Cardiac atrium fibroblast (primary cell): Measurements from ENCODE around the gene ANKHD1. TPM values are rescaled to one million over a fixed set of nuclear protein-coding genes. Genes with fewer than 3 reads are reported as not detected.

Source experiments
- total RNA-seq: library from RNA; depleted of rRNA; stranded (reverse); fragments of >200 nt; gene quantifications from 2 replicates; pipeline ENCODE4 v1.2.3, GENCODE V29; 2015

The ANKHD1 gene, protein sequence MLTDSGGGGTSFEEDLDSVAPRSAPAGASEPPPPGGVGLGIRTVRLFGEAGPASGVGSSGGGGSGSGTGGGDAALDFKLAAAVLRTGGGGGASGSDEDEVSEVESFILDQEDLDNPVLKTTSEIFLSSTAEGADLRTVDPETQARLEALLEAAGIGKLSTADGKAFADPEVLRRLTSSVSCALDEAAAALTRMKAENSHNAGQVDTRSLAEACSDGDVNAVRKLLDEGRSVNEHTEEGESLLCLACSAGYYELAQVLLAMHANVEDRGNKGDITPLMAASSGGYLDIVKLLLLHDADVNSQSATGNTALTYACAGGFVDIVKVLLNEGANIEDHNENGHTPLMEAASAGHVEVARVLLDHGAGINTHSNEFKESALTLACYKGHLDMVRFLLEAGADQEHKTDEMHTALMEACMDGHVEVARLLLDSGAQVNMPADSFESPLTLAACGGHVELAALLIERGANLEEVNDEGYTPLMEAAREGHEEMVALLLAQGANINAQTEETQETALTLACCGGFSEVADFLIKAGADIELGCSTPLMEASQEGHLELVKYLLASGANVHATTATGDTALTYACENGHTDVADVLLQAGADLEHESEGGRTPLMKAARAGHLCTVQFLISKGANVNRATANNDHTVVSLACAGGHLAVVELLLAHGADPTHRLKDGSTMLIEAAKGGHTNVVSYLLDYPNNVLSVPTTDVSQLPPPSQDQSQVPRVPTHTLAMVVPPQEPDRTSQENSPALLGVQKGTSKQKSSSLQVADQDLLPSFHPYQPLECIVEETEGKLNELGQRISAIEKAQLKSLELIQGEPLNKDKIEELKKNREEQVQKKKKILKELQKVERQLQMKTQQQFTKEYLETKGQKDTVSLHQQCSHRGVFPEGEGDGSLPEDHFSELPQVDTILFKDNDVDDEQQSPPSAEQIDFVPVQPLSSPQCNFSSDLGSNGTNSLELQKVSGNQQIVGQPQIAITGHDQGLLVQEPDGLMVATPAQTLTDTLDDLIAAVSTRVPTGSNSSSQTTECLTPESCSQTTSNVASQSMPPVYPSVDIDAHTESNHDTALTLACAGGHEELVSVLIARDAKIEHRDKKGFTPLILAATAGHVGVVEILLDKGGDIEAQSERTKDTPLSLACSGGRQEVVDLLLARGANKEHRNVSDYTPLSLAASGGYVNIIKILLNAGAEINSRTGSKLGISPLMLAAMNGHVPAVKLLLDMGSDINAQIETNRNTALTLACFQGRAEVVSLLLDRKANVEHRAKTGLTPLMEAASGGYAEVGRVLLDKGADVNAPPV (N-terminal part only)
- total RNA-seq = 32.7 and 34.0 TPM in 2 replicates

DNA sequence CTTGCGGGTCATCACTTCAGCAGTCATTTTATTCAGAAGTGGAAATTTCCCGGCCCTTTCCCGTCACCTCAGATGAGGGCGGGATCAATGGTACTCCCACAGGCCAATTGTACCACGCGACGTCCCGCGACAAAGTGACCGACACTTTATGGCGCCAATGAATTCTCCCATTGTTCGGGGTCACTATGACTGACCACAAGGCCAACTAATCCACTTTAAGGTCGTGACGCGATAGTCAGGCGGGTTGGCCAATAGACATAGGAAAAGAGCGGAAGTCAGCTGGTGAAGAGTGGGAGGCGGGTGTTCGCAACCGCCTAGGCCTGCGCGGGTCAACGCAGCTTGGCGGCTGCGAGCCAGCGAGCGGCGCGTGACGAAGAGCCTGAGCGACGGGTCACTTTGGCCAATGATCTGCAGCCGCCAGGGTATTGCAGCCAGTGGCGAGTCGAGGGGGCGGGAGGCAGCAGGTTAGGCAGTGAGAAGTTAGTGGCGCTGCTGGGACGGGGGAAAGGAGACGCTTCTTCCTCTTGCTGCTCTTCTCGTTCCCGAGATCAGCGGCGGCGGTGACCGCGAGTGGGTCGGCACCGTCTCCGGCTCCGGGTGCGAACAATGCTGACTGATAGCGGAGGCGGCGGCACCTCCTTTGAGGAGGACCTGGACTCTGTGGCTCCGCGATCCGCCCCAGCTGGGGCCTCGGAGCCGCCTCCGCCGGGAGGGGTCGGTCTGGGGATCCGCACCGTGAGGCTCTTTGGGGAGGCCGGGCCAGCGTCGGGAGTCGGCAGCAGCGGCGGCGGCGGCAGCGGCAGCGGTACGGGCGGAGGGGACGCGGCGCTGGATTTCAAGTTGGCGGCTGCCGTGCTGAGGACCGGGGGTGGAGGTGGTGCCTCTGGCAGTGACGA lies at the start of gene ANKHD1:
TSS of gene ANKHD1 (plus strand) at position 472 of the 896 bp plus-strand sequence. CDS start at position 607, 135 bp downstream.

DNA sequence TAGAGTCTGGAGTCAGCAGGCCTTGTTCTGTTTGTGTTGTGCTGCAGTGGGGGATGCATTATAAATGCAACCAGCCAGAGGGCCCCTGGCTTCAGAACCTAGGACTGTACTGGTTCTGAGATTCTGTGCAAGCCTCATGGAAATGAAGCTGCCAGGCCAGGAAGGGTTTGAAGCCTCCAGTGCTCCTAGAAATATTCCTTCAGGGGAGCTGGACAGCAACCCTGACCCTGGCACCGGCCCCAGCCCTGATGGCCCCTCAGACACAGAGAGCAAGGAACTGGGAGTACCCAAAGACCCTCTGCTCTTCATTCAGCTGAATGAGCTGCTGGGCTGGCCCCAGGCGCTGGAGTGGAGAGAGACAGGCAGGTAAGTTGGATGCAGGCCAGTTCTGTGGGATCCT lies 41.5 kb upstream of the ANKHD1 start, which contains the start of gene SLC4A9:
TSS of gene SLC4A9 (plus strand) at position 94 of the 400 bp plus-strand sequence. CDS start at position 137, 43 bp downstream.

DNA sequence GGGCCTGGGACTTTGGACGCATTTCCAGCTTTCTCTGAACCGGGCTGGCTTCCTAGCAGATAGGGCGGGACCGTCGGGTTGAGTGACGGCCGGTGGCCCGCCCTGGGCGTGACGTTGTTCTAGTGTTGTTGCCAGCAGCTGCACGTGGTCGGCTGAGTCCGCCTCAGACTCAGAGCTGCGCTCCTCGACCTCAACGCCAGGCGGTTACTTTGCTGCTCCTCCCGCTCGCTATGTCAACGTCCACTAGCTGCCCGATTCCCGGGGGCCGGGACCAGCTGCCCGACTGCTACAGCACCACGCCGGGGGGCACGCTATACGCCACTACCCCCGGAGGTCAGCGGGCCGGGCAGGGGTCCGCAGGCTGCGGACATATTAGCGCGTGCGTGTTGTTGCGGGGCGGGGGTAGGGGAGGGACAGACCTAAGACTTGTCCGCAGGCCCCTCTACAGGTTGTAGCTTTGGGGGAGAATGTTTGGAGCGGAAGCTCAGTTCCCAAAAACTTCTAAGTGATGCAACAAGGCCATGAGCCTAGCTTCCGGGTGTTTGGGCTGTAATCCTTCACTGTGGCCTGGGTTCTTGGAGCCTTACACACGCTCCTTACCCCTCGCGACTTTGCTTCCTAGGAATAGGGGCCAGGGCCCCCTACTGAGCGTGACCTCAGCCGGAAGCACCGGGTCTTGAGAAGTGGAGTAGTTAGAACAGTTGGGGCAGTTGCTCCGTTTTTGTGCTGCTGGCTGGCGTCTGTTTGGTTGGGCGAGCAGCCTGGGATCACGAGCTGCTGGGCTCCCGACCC lies 146.1 kb downstream of the ANKHD1 start, which contains the start of gene EIF4EBP3:
TSS of gene EIF4EBP3 (plus strand) at position 155 of the 792 bp plus-strand sequence. CDS start at position 231, 76 bp downstream.

DNA sequence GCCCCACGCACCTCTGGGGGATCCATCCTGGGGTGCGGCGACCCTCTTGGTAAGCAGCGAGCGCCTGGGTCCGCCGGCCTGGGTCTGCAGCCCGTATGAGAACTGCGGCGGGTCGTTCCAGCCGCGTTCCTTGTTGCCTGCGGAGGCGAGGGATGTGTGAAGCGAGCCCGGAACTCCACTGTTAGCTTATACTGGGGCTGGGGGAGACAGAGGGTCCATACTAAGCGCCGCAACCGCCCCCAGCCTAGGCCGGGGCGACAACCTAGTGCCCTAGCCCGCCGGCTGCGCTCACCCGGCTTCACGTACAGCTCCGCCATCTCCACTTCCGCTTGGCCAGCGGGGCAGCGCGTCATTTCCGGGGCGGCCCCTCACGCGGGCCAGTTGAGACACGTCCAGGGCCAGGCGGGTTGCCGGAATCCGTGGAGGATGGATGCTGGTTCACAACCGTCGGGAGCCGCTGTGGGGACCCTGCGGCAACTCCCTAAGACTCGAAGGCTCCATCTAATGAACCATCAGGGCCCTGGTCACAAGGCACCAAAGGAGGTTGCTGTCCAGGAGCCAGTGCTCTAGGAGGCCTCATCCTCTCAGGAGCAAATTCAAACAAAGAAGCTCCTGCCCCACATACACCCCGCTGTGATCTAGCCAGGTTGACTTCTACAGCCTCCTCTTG lies 155.6 kb downstream of the ANKHD1 start, which contains the start of gene SRA1:
TSS of gene SRA1 (minus strand) at position 338 of the 670 bp plus-strand sequence. CDS start at position 317, 21 bp downstream.

DNA sequence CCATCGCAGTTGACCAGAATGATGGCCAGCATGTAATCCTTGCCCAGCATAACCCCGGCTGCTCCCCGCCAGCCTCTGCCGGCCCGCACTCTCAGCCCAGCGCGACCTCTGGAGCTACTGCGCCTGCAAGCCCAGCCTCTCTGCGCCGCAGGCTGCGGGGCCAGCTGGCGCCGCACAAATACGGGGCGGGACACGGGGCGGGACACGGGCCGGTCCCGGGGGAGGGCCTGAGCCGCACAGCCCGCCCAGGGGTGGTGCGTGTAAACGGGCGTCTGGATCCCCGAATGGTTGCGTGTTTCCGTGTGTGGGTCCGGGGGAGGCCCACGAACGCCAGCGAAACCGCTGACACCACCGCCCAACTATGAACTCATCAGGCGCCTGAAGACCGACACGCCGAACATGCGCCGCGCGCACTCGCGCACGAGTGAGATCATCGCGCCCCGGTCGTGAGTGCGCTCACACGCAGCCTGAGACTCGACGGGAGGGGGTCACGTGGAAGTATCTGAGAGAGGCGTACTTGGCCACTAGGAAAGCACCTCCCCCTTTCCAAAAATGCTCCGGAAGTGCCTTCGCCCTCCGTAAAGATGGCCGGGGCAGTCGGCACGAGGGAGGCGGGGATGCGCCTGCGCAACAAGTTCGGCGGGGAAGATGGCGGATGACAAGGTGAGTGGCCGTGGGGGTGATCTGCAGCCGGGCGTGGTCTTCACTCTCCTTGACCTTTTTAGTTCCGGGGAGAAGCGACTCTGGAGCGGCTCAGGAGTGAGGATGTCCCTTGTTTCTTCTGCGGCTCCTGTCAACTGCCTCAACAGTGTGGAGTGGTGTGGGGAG lies 162.8 kb downstream of the ANKHD1 start, which contains the start of the genes APBB3 and SLC35A4:
TSS of gene APBB3 (minus strand) at position 403 of the 828 bp plus-strand sequence. CDS start at position 50, 353 bp downstream.
TSS of gene SLC35A4 (plus strand) at position 633 of the 828 bp plus-strand sequence. CDS start 2,342 bp downstream, outside the sequence.

Other genes with a start within 250 kb of the ANKHD1 start
- gene CYSTM1, start 226.6 kb upstream of the ANKHD1 start, total RNA-seq = 35.6 and 61.1 TPM in 2 replicates
- 66.1 and 82.0 TPM in 2 replicates for gene PFDN1, start 98.7 kb upstream of the ANKHD1 start, total RNA-seq
- 4.4 and 5.2 TPM in 2 replicates for gene HBEGF, start 55.2 kb upstream of the ANKHD1 start, total RNA-seq
- not detected in 2 replicates for gene SLC4A9, start 41.6 kb upstream of the ANKHD1 start, total RNA-seq
- gene EIF4EBP3, start 145.8 kb downstream of the ANKHD1 start, total RNA-seq = 2.1 and 5.2 TPM in 2 replicates
- 40.5 and 51.4 TPM in 2 replicates for gene SRA1, start 155.6 kb downstream of the ANKHD1 start, total RNA-seq
- gene APBB3, start 162.8 kb downstream of the ANKHD1 start, total RNA-seq = 7.3 and 9.6 TPM in 2 replicates
- 27.2 and 36.3 TPM in 2 replicates for gene SLC35A4, start 163.0 kb downstream of the ANKHD1 start, total RNA-seq
- 1.1 and 14.7 TPM in 2 replicates for gene CD14, start 231.3 kb downstream of the ANKHD1 start, total RNA-seq
- gene TMCO6, start 237.6 kb downstream of the ANKHD1 start, total RNA-seq = 5.6 and 15.7 TPM in 2 replicates
- gene NDUFA2, start 245.8 kb downstream of the ANKHD1 start, total RNA-seq = 60.4 and 70.4 TPM in 2 replicates
- 60.8 and 62.6 TPM in 2 replicates for gene IK, start 246.0 kb downstream of the ANKHD1 start, total RNA-seq